ENCODE data around the gene ADAMTS2.

Gene ADAMTS2

GRCh38 chr5:179309383-179309670 is 35.9 kb downstream of the ADAMTS2 start:
- no peaks in the 10 kb centered on the region for H3K9me3 ChIP-seq (ENCODE audit: control insufficient read depth, insufficient read depth, low read length)
- H3K36me3 ChIP-seq (ENCODE audit: insufficient read depth, low read length), result no peaks in the 10 kb centered on the region
- no peak overlapping the region for H3K9ac ChIP-seq (ENCODE audit: low read depth, low read length)
- no peaks in the 10 kb centered on the region for H3K4me1 ChIP-seq (ENCODE audit: insufficient read depth, low read length)

DNA sequence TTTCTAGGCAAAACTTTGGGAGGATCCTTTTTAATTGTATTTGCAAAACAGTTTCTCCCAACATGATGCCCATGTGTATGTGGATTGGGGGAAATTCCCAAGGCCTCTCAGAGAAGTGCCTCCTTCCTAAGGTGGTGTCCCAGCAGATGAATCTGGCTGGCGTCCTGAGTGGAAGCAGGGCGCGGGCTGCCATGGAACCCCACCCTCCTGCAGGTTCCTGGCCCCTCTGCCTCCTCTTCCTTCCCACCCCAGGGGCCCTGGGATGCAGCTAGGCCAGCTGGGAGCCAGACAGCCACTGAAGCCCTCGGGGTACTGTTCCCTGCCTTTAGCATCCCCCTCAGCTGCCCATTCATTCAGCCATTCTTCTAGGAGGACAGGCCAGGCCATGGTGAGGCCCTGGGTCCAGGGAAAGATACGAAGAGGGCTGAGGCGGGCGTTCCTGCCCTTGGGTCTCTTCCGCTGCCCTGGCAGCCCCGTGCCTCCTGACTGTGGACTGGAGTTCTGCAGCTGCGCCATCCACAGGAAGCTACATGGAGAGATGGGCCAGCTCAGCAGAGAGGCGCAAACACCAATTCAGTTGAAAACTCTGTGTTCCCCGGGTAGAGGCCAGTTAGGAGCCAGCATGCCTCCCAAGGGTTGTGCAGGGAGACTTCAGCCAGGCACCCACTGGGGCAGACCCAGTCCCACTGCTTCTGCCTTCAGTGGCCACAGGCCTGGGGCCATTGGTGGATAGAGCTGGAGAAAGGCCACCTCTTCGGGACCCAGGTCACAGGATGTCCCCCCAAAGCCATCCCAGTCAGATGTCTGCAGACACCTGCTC is 36.5 kb downstream of the ADAMTS2 start:
- Histone ChIP-seq H3K4me1 (ENCODE audit: insufficient read depth, low read length) (no peaks in the 10 kb centered on the region), H3K9me3 (ENCODE audit: control insufficient read depth, insufficient read depth, low read length) (no peaks in the 10 kb centered on the region), H3K36me3 (ENCODE audit: insufficient read depth, low read length) (no peaks in the 10 kb centered on the region), H3K9ac (ENCODE audit: low read depth, low read length) (no peak overlapping the region)

DNA sequence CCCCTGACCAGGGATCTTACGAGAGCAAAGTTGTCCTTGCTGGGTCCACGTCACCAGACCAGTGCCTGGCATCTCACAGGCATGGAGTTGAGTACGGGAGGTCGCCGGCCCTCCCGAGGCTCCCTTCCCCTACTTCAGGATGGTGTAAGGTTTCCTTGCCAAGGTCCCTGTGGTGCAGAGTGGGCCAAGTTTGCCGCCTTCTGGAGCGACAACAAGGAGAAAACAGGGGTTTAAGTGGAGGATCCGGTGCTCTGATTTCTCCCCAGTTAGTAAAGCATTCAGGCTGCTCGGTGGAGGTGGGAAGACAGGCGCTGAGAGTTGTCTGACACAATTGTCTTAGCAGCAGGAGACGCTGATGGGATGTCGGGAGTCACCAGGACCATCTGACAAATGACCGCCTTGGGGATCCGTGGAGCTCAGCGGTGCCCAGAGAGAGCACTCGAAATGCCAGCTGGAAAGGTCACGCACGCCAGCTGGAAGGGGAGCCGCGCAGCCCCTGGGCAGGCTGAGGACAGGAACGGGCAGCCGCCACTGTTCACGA is 37.3 kb downstream of the ADAMTS2 start:
- Histone ChIP-seq H3K9ac (ENCODE audit: low read depth, low read length) (no peak overlapping the region), H3K4me1 (ENCODE audit: insufficient read depth, low read length) (no peaks in the 10 kb centered on the region), H3K9me3 (ENCODE audit: control insufficient read depth, insufficient read depth, low read length) (no peaks in the 10 kb centered on the region)

DNA sequence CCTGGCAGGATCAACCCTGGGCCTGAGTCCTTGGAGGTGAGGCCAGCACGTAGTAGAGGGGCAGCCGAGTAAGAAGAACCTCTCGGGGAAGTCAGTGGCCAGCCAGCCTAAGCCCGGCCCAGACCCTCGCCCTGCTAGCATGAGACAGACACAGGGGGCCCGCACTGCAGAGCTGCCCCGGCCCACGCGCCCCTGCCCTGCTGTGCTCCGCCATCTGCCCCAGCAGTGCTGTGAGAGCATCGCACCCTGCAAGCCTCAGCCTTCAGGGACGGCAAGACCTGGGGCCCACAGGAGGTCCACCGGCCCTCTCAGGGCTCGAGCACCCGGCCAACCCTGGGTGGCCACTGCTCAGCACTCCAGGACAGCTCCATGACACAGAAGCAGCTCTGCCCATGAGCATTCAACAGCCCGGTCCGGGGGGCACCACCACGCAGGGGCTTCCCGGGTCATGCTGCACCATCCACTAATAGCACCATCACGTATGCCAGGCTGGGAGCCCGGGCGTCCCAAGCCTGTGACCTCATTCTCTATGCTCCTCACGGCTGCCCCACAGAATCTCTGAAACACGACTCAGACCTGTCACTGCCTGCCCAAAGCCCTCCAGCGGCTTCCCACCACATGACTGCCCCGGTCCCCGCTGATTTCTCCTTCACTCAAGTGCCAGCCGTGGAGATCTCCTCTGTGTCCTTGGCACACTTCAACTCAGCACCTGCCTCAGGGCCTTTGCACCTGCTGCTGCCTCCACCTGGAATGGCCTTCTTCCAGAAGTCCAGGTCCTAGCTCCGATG is 38.1 kb downstream of the ADAMTS2 start:
- Histone ChIP-seq H3K4me1 (ENCODE audit: insufficient read depth, low read length) (no peaks in the 10 kb centered on the region), H3K9me3 (ENCODE audit: control insufficient read depth, insufficient read depth, low read length) (no peaks in the 10 kb centered on the region)

More for the DNA sequence above, 37.3 kb downstream of the ADAMTS2 start:
- no peaks in the 10 kb centered on the region for H3K36me3 ChIP-seq (ENCODE audit: insufficient read depth, low read length)

DNA sequence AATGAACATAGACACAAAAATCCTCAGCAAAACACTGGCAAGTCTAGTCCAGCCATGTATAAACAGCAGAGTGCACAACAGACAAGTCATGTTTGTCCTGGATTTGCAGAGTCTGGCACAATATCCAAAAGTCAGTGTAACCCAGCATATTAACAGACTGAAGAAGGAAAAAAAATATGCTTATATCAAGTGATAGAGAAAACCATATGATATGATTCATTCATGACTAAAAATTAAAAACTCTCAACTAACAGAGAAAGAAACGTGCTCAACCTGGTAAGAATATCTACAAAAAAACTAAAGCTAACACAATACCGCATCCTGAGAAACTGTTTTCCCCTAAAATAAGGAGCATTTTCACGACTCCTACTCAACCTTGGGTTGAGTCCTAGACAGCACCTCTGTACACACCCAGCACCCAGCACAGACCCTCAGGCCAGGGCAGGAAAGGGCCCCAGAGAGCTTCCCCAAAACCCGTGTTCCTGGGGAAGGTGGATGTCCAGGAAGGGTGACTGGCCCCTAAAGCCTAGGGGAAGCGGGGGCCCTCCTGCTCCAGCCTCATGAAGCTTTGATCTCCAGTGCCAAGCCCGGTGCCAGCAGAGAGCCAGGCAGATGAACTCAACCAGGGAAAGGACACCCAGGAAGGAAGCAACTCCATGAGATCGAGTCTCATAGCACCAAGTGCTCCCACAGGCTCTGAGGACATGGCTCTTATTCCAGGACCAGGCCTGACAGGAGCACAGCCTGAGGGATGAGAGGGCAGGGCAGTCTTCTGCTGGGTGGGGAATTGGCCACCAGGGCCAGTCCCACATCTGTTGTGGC is 38.9 kb downstream of the ADAMTS2 start:
- no peak overlapping the region for H3K9ac ChIP-seq (ENCODE audit: low read depth, low read length)
- H3K9me3 ChIP-seq (ENCODE audit: control insufficient read depth, insufficient read depth, low read length), result no peaks in the 10 kb centered on the region
- no peaks in the 10 kb centered on the region for H3K36me3 ChIP-seq (ENCODE audit: insufficient read depth, low read length)
- H3K4me1 ChIP-seq (ENCODE audit: insufficient read depth, low read length), result no peaks in the 10 kb centered on the region

More for the DNA sequence above, 38.1 kb downstream of the ADAMTS2 start:
- Histone ChIP-seq H3K9ac (ENCODE audit: low read depth, low read length) (no peak overlapping the region), H3K36me3 (ENCODE audit: insufficient read depth, low read length) (no peaks in the 10 kb centered on the region)

DNA sequence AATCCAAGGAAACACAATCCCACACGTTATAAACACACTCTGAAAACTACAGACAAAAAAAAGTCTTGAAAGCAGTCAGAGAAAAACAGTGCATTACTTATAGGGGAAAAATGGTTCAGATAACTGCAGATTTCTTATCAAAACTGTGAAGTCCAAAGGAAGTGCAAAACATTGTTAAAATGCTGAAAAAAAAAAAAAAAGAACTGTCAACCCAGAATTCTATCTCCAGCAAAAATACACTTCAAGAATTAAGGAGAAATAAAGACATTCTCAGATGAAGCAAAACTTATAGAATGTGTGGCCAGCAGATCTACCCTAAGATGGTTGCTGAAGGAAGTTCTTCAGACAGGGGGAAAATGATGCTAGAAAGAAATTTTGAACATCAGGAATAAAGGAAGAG is 40.4 kb downstream of the ADAMTS2 start:
- no peak overlapping the region for H3K9ac ChIP-seq (ENCODE audit: low read depth, low read length)
- H3K9me3 ChIP-seq (ENCODE audit: control insufficient read depth, insufficient read depth, low read length), result no peaks in the 10 kb centered on the region
- H3K36me3 ChIP-seq (ENCODE audit: insufficient read depth, low read length), result no peaks in the 10 kb centered on the region
- H3K4me1 ChIP-seq (ENCODE audit: insufficient read depth, low read length), result no peaks in the 10 kb centered on the region

- H3K36me3 ChIP-seq (ENCODE audit: insufficient read depth, low read length), result no peaks in the 10 kb centered on the region
- no peaks in the 10 kb centered on the region for H3K4me1 ChIP-seq (ENCODE audit: insufficient read depth, low read length)
- no peak overlapping the region for H3K9ac ChIP-seq (ENCODE audit: low read depth, low read length)
- no peaks in the 10 kb centered on the region for H3K9me3 ChIP-seq (ENCODE audit: control insufficient read depth, insufficient read depth, low read length)
These were observed 40.8 kb downstream of the ADAMTS2 start for GRCh38 chr5:179304466-179304865.

GRCh38 chr5:179303451-179304200 is 41.6 kb downstream of the ADAMTS2 start:
- Histone ChIP-seq H3K9me3 (ENCODE audit: control insufficient read depth, insufficient read depth, low read length) (no peaks in the 10 kb centered on the region), H3K36me3 (ENCODE audit: insufficient read depth, low read length) (no peaks in the 10 kb centered on the region), H3K9ac (ENCODE audit: low read depth, low read length) (no peak overlapping the region), H3K4me1 (ENCODE audit: insufficient read depth, low read length) (no peaks in the 10 kb centered on the region)

- Histone ChIP-seq H3K9ac (ENCODE audit: low read depth, low read length) (no peak overlapping the region), H3K36me3 (ENCODE audit: insufficient read depth, low read length) (no peaks in the 10 kb centered on the region), H3K9me3 (ENCODE audit: control insufficient read depth, insufficient read depth, low read length) (no peaks in the 10 kb centered on the region), H3K4me1 (ENCODE audit: insufficient read depth, low read length) (no peaks in the 10 kb centered on the region)
These were observed 42.6 kb downstream of the ADAMTS2 start for GRCh38 chr5:179302499-179303185.

DNA sequence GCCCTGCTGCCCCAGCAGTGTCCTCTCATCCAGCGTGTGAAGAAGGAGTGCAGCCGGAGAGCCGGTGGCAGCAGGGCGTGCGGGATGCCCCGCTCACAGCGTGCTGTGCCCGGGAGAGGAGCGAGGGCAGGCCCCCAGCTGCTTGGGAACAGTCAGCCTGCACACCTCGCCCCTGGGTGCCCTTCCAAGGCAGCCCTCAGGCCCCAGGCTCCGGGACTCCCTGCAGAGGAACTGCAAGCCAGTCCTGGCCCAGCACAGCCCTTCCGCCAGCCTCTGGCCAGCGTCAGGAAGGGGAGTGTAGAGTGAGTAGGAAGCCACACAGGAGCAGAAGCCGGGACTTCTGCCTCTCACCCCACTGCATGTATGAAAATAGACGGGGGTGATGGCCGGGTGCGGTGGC is 43.5 kb downstream of the ADAMTS2 start:
- H3K9ac ChIP-seq (ENCODE audit: low read depth, low read length), result no peak overlapping the region
- H3K4me1 ChIP-seq (ENCODE audit: insufficient read depth, low read length), result no peaks in the 10 kb centered on the region
- H3K9me3 ChIP-seq (ENCODE audit: control insufficient read depth, insufficient read depth, low read length), result no peaks in the 10 kb centered on the region
- H3K36me3 ChIP-seq (ENCODE audit: insufficient read depth, low read length), result no peaks in the 10 kb centered on the region

GRCh38 chr5:179301376-179301775 is 43.9 kb downstream of the ADAMTS2 start:
- Histone ChIP-seq H3K4me1 (ENCODE audit: insufficient read depth, low read length) (no peaks in the 10 kb centered on the region), H3K36me3 (ENCODE audit: insufficient read depth, low read length) (no peaks in the 10 kb centered on the region), H3K9me3 (ENCODE audit: control insufficient read depth, insufficient read depth, low read length) (no peaks in the 10 kb centered on the region)

GRCh38 chr5:179300581-179301180 is 44.6 kb downstream of the ADAMTS2 start:
- Histone ChIP-seq H3K9me3 (ENCODE audit: control insufficient read depth, insufficient read depth, low read length) (no peaks in the 10 kb centered on the region), H3K4me1 (ENCODE audit: insufficient read depth, low read length) (no peaks in the 10 kb centered on the region), H3K36me3 (ENCODE audit: insufficient read depth, low read length) (no peaks in the 10 kb centered on the region), H3K9ac (ENCODE audit: low read depth, low read length) (no peak overlapping the region)

More at GRCh38 chr5:179301376-179301775, 43.9 kb downstream of the ADAMTS2 start:
- H3K9ac ChIP-seq (ENCODE audit: low read depth, low read length), result no peak overlapping the region

Data from ES-I3 (cell line).